NCI-H524 (cell line): ENCODE measurements around the gene RFNG.
"Not testable (repeated sequence)": the region's sequence is repeated elsewhere in the genome, so short reads cannot be mapped to it uniquely, and the experiment has no call there.

Experiments
- DNase-seq, 2 experiments: peaks; one replicate each; lab custom pipeline; 2025; lab: John Stamatoyannopoulos, UW

RFNG gene

GRCh38 chr17:82042649-82043048, 9.0 kb downstream of the RFNG start:
- DNase-seq, result no peak

GRCh38 chr17:82041144-82041814, 10.3 kb downstream of the RFNG start:
- DNase-seq, result no peak

- no peak for DNase-seq
Observed at GRCh38 chr17:82039695-82040299, 11.8 kb downstream of the RFNG start.

GRCh38 chr17:82038796-82039409, 12.7 kb downstream of the RFNG start:
- not testable (repeated sequence) for DNase-seq

GRCh38 chr17:82037889-82038195, 13.8 kb downstream of the RFNG start:
- DNase-seq, result no peak

GRCh38 chr17:82037092-82037888, 14.3 kb downstream of the RFNG start, which contains the start of gene DCXR:
DCXR (minus strand) TSS chr17:82037697; CDS start chr17:82037682, 15 bp downstream.
- peak; percentile 99 to 100 for DNase-seq

- DNase-seq, result no peak
Observed at GRCh38 chr17:82036634-82037091, 14.9 kb downstream of the RFNG start.

- DNase-seq, result no peak
Observed at GRCh38 chr17:82035956-82036633, 15.5 kb downstream of the RFNG start.

GRCh38 chr17:82035488-82035887, 16.1 kb downstream of the RFNG start:
- no peak for DNase-seq

- no peak for DNase-seq
Observed at GRCh38 chr17:82034371-82035011, 17.1 kb downstream of the RFNG start.

GRCh38 chr17:82033359-82034085, 18.1 kb downstream of the RFNG start:
- no peak for DNase-seq

GRCh38 chr17:82031885-82032627, 19.6 kb downstream of the RFNG start:
- DNase-seq, result no peak

- DNase-seq, result peak in 1 of 2 experiments; percentile 49
Observed at GRCh38 chr17:82031303-82031884, 20.2 kb downstream of the RFNG start, which contains the start of gene RAC3. RAC3 (plus strand) TSS chr17:82031678; CDS start chr17:82031762, 84 bp downstream.

- DNase-seq, result peak; percentile 68 to 86
Observed at GRCh38 chr17:82030470-82031302, 20.9 kb downstream of the RFNG start.

GRCh38 chr17:82029990-82030469, 21.6 kb downstream of the RFNG start:
- no peak for DNase-seq

GRCh38 chr17:82029391-82029790, 22.2 kb downstream of the RFNG start:
- no peak for DNase-seq

- DNase-seq, result no peak
Observed at GRCh38 chr17:82028966-82029365, 22.6 kb downstream of the RFNG start.

GRCh38 chr17:82028246-82028645, 23.4 kb downstream of the RFNG start:
- no peak for DNase-seq
